GM19025 (cell line): ENCODE data around the gene CDH12.
"Not testable (repeated sequence)": the region's sequence is repeated elsewhere in the genome, so short reads cannot be mapped to it uniquely, and the experiment has no call there.

ENCODE experiments used
- ATAC-seq: cut with Tn5 transposase; IDR thresholded peaks from one replicate; pipeline ENCODE4 v1.9.1; 2021; ENCODE audit warnings: mild to moderate bottlenecking, low read depth, moderate library complexity; ENCODE audit not compliant: unreplicated experiment

CDH12 gene

DNA sequence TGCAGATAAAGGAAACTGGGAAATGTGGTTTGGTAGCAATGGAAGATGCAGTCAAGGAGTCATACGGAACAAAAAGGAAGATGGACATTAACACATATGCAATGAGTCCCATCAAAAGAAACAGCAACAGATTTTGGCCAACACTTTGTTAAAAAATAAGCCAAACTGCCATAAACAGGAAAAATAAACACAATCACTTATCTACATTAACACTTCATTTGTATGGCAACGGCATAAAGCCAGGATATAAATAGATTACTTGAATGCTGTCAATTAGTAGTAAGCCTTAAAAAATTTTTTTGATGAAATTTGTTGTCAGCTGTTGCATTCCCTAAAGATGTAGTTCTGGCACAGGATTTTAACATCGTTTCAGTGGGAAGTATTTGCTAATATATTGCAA lies 190.8 kb downstream of the CDH12 start:
- ATAC-seq: no peak

DNA sequence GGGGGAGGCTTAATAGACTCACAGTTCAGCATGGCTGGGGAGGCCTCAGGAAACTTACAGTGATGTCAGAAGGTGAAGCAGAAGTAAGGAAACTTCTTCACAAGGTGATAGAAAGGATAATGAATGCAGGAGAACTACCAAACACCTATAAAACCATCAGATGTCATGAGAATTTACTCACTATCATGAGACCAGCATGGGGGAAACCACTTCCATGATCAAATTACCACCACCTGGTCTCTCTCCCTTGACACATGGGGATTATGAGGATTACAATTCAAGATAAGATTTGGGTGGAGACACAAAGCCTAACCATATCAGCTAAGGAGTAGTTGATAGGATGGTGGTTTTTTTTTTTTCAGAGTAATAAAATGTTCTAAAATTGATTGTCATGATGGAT lies 201.8 kb downstream of the CDH12 start:
- no peak for ATAC-seq

DNA sequence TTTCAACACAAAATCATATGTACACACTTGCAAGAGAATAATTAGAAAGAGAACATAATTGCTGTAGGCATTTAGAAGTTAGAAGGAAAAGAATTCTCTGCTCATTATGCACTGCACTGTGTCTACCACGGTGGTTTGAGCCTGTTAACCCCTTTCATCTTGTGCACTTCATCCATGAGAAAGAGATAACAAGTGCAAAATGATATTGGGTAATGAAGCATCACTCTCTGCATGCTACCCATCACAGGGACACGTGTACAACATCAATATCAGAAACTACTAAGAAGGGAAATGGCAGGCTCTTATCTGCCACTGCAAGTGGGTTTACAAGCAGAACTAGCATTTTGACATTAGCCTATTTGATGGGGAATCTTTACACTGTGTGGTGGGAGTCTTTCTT lies 202.6 kb downstream of the CDH12 start:
- no peak for ATAC-seq

GRCh38 chr5:22649074-22649473 lies 204.1 kb downstream of the CDH12 start:
- ATAC-seq: no peak

DNA sequence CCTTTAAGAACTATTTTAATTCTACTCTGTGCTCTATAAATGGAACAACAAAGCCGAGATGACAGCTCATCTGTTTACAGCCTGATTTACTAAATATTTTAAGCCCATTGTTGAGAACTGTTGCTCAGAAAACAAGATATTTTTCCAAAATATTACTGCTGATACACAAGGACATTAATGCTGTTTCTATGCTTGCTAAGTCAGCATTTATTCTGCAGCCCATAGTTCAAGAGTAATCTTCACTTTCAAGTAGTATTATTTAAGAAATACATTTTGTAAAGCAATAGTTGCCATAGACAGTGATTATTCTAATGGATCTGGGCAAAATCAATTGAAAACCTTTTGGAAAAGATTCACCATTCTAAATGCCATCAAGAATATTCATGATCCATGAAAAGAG lies 208.3 kb downstream of the CDH12 start:
- no peak for ATAC-seq

DNA sequence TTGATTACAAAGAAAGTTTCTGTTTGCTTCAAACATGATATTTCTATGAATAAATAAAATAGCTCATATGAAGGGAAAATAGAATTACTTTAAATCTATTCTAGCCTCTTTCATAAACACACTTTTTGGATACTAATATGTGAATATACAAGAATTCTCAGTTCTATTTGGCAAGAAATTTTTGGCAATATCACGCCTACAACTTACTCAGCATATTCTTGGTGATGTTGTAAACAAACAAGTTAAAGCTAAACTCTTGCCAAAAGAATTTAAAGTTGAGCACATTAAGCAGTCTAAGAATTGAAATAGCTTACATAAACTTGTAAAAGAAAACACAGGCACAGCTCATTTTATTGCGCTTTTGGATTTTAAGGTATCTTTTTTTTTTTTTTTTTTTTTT lies 209.8 kb downstream of the CDH12 start:
- no peak for ATAC-seq

GRCh38 chr5:22631683-22632082 lies 221.5 kb downstream of the CDH12 start:
- ATAC-seq: no peak

- ATAC-seq: no peak
Measured at GRCh38 chr5:22627029-22627428, 226.1 kb downstream of the CDH12 start.

- no peak for ATAC-seq
Measured at GRCh38 chr5:22625451-22625850, 227.7 kb downstream of the CDH12 start.

GRCh38 chr5:22621084-22621483 lies 232.1 kb downstream of the CDH12 start:
- no peak for ATAC-seq

DNA sequence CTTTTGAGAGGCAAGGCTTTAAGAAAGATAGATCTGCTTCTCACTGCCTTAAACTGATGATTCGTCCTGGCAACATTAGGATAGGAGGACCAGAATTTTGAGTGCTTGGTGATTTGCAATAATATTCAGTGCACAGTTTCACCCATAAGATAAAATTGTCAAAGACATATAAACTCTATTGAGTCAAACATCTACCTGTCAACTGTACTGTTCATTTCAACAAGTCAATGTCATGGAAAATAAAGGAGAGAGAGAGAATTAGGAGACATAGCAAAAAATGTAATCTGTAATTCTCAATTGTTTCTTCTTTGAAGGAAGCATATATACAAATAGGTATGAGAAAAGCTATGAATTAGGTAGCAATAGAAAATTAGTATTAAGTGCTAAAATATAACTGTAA lies 237.2 kb downstream of the CDH12 start:
- no peak for ATAC-seq

- no peak for ATAC-seq
Measured at GRCh38 chr5:22614486-22615094, 238.6 kb downstream of the CDH12 start.

DNA sequence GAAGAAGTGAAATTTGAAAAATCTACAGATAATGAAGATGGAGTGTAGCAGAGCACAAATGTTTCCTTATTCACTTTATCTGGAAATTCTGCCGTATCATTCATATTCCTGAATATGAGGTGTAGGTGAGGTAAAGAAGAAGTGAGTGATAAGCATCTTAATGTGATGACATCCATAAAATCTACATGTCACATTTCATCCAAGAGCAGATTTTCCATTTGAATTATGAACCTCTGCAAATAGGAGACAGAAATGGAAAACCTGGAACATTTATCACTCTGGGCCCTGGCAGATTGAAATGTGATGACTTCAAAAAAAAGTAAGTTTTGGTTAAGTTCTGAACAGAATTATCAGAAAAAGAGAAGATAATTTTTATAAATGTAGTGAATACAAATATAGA lies 240.2 kb downstream of the CDH12 start:
- no peak for ATAC-seq

GRCh38 chr5:22611327-22611726 lies 241.8 kb downstream of the CDH12 start:
- ATAC-seq: no peak

GRCh38 chr5:22607498-22607897 lies 245.6 kb downstream of the CDH12 start:
- ATAC-seq: not testable (repeated sequence)

- no peak for ATAC-seq
Measured at GRCh38 chr5:22605473-22605872, 247.7 kb downstream of the CDH12 start.

GRCh38 chr5:22604711-22605110 lies 248.4 kb downstream of the CDH12 start:
- ATAC-seq: no peak

DNA sequence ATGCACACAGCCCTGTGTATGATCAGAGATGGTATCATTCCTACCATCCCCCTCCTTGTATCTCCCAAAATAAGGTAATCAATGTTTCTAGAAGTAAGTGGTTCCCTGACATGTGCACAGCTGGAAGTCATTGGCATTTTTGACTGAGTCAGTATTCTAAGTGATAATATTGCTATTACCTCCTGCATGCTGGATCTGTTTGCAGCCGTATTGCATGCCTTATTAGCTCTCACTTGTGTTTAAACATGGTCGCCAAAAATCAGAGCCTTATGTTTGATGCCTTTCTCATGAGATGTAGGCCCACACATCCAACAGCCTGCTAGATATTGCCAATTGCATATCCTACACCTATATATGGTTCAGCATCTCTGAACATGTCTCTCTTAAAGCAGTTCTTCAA lies 254.3 kb downstream of the CDH12 start:
- ATAC-seq: no peak

- ATAC-seq: no peak
Measured at GRCh38 chr5:22596404-22596970, 256.7 kb downstream of the CDH12 start.

DNA sequence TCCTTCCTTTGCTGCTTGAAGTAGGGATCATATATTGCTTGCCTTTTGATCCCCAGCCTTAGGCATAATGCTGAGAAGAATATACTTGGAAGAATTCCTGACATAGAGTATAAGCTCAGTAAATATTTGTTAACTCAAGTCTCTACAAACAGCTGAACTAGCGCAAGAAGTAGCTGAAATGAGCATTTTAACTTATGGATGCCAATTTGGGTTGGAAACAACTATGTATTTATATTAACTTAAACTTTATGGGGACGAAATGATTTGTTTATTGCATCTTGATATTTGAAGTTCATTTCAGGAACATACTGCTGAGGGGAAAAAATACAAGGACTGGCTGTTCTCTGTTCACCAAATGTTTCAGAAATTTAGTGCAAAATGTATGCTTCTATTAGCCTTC lies 258.7 kb downstream of the CDH12 start:
- no peak for ATAC-seq

DNA sequence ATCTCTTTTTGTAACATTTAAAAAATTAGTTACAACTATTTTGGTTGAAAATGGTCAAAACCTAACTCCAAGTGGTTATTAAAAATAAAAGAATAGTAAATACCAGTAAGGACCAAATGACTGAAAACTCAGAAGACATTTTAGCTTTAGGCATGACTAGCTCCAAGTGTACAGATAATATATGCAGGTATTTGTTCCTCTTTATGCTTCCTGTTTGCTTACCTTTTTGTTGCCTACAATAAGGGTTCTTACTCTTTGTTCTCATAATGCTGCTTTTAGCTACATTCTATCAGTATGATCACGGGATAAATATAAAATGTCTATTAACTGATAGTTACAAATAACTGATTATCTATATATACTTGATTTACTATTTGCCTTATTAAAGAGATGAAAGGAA lies 259.6 kb downstream of the CDH12 start:
- ATAC-seq: no peak

DNA sequence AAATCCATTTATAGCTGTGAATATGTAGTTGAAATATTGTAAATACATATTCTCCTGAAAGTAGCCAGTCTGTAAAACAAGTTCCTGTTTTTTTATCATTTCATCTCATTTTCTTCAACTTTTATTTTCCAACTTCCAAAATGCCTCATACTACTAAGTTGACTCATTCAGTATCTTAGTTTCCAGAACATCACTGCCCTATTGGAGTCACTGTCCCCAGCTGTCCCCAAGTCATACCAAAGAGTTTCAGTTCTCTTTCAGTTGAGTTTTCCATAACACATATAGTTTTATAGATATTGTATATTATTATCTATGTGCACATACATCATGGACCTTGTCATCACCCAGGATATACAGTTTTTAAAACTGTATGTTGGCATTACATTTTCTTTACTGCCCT lies 261.7 kb downstream of the CDH12 start:
- ATAC-seq: no peak
